ENCODE measurements around the gene MEGF11.
A peak's percentile ranks its signal among the peaks of the same experiment; 100 is the strongest.

The MEGF11 gene

GRCh38 chr15:66215811-66216210 lies 37.7 kb downstream of the MEGF11 start:
- no peak for DNase-seq (ENCODE audit: low read depth)

- no peak for DNase-seq (ENCODE audit: low read depth)
Observed at GRCh38 chr15:66214246-66214645, 39.3 kb downstream of the MEGF11 start.

- no peak for DNase-seq (ENCODE audit: low read depth)
Observed at GRCh38 chr15:66212563-66212921, 41.0 kb downstream of the MEGF11 start.

- DNase-seq (ENCODE audit: low read depth): no peak
Observed at GRCh38 chr15:66211670-66212562, 41.6 kb downstream of the MEGF11 start.

- no peak for DNase-seq (ENCODE audit: low read depth)
Observed at GRCh38 chr15:66210684-66211083, 42.9 kb downstream of the MEGF11 start.

GRCh38 chr15:66198757-66199156 lies 54.8 kb downstream of the MEGF11 start:
- no peak for DNase-seq (ENCODE audit: low read depth)

- peak; percentile 36 for DNase-seq (ENCODE audit: low read depth)
Observed at GRCh38 chr15:66196602-66197001, 56.9 kb downstream of the MEGF11 start.

- no peak for DNase-seq (ENCODE audit: low read depth)
Observed at GRCh38 chr15:66195621-66196230, 57.8 kb downstream of the MEGF11 start.

GRCh38 chr15:66193066-66193465 lies 60.5 kb downstream of the MEGF11 start:
- no peak for DNase-seq (ENCODE audit: low read depth)

GRCh38 chr15:66190746-66191145 lies 62.8 kb downstream of the MEGF11 start:
- DNase-seq (ENCODE audit: low read depth): no peak

GRCh38 chr15:66189291-66189690 lies 64.3 kb downstream of the MEGF11 start:
- DNase-seq (ENCODE audit: low read depth): no peak

GRCh38 chr15:66188464-66188863 lies 65.1 kb downstream of the MEGF11 start:
- no peak for DNase-seq (ENCODE audit: low read depth)

GRCh38 chr15:66187271-66187670 lies 66.3 kb downstream of the MEGF11 start:
- DNase-seq (ENCODE audit: low read depth): no peak

- no peak for DNase-seq (ENCODE audit: low read depth)
Observed at GRCh38 chr15:66186049-66186825, 67.3 kb downstream of the MEGF11 start.

GRCh38 chr15:66184936-66185790 lies 68.4 kb downstream of the MEGF11 start:
- no peak for DNase-seq (ENCODE audit: low read depth)

- no peak for DNase-seq (ENCODE audit: low read depth)
Observed at GRCh38 chr15:66184492-66184891, 69.1 kb downstream of the MEGF11 start.

GRCh38 chr15:66180531-66181097 lies 72.9 kb downstream of the MEGF11 start:
- DNase-seq (ENCODE audit: low read depth): no peak

- DNase-seq (ENCODE audit: low read depth): no peak
Observed at GRCh38 chr15:66178531-66178910, 75.0 kb downstream of the MEGF11 start.

- DNase-seq (ENCODE audit: low read depth): no peak
Observed at GRCh38 chr15:66172324-66172980, 81.1 kb downstream of the MEGF11 start.

GRCh38 chr15:66171841-66172240 lies 81.7 kb downstream of the MEGF11 start:
- DNase-seq (ENCODE audit: low read depth): no peak

- no peak for DNase-seq (ENCODE audit: low read depth)
Observed at GRCh38 chr15:66170716-66171115, 82.8 kb downstream of the MEGF11 start.
